HAP-1 (cell line): ENCODE measurements around the gene CDC42EP1.
"Not testable (repeated sequence)": the region's sequence is repeated elsewhere in the genome, so short reads cannot be mapped to it uniquely, and the experiment has no call there.

Experiments used
- DNase-seq, 2 experiments: peaks; one replicate each; pipeline ENCODE4 v3.0.0-alpha.2; 2016 to 2020; ENCODE audit warnings: low spot score in 2 of 2
- H3K27me3 ChIP-seq: fragments of 250-450 bp; sonication (Bioruptor Pico); 2 replicates; pipeline ENCODE4 v1.5.1; 2020; ENCODE audit warnings: low read depth, mild to moderate bottlenecking, moderate library complexity
- H3K36me3 ChIP-seq: fragments of 250-450 bp; sonication (Bioruptor Pico); replicated peaks from 2 replicates; pipeline ENCODE4 v1.5.1; 2020; ENCODE audit warnings: mild to moderate bottlenecking
- H3K4me1 ChIP-seq: fragments of 250-450 bp; sonication (Bioruptor Pico); 2 replicates; pipeline ENCODE4 v1.5.1; 2020; ENCODE audit warnings: mild to moderate bottlenecking
- H3K4me3 ChIP-seq: fragments of 250-450 bp; sonication (Bioruptor Pico); 2 replicates; pipeline ENCODE4 v1.5.1; 2020; ENCODE audit warnings: mild to moderate bottlenecking, moderate library complexity
- H3K9me3 ChIP-seq: fragments of 250-450 bp; sonication (Bioruptor Pico); 2 replicates; pipeline ENCODE4 v1.5.1; 2020; ENCODE audit warnings: mild to moderate bottlenecking, moderate library complexity
- in situ Hi-C: fragments of 300-500 bp; cut with MboI; formaldehyde crosslinking; loops from 3 replicates; pipeline ENCODE4 v1.14.3; 2020; ENCODE audit warnings: low sequenced_read_pairs, inconsistent platforms, mixed read lengths

CDC42EP1 gene

DNA sequence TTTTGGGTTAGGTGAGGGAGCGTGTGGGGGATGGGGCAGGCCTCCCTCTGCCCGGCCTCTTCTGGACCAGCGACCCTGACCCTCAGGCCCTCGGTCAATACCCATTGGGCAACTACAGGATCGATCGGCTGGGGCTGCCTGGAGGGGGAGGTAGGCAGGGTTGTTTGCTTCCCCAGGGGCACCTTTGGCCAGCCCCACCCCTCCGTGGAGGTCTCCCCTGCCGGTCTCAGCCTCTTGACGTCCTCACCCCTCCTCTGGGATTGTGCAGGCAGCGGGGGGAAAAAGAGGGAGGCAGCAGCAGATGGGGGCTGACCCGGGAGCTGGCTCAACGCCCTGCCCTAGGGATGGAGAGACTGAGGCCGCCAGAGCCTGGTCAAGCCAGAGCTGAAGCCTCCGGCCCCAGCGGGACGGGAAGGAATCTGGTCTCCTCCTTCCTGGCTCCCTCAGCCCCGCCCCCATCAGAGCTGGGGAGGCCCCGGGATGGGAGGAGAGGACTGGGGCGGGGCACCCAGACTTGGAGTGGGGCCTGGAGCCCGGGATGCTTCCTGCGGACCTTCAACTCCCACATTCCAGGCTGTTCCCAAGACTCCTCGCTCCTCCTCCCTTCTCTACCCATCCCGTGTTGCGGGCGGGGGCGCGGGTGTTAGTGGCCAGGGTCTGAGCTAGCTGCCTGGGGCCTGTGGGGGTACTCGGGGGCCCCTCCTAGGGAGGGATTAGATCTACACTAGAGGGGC lies 14.4 kb upstream of the CDC42EP1 start:
- H3K36me3 ChIP-seq = no peaks in the 10 kb centered on the region
- DNase-seq = peak in 1 of 2 experiments; percentile 60
- no peak overlapping the region for H3K4me3 ChIP-seq
- no peaks in the 10 kb centered on the region for H3K27me3 ChIP-seq
- in situ Hi-C loops = no loop called here
- H3K9me3 ChIP-seq = no peaks in the 10 kb centered on the region
- H3K4me1 ChIP-seq = peaks cover 8% of the 10 kb centered on the region

DNA sequence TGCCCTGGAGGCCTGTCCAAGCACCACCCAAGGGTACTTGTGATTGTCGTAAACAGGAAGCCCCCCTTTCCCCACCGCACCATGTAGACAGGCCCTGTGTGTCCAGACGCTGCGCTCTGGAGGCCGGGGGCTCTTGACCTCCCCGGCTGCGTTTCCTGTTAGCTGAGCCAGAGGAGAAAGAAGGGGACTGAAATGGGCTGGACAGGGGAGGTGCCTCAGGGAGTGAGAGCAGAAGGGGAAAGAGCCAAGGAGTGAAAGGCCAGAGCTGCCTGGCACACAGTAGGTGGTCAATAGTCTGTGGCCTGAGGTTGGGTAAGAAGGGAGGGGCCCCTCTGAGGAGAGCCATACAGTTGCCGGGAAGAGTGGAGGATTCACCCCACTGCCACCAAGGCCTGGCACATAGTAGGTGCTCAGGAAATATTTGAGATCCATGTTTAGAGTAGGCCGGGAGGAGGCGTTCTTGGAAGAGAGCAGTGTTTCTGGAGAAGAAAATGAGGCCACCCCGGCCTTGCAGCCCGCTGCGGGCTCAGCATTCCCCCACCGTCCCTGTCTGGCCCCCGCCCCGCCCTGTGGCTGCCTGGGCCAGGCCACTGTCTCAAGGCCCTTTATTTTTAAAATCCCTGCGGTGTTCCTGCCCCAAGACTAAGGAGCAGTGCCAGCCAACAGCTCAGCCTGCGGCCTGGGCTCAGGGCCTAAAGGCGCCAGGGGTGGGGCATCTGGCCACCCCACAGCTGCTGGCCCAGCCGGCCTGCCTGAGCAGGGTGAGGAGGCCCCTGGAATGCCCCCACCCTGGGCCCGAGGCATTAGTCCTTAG lies 13.6 kb upstream of the CDC42EP1 start:
- in situ Hi-C loops = no loop called here
- Histone ChIP-seq H3K4me1 (peaks cover 6% of the 10 kb centered on the region), H3K36me3 (no peaks in the 10 kb centered on the region), H3K9me3 (no peaks in the 10 kb centered on the region), H3K4me3 (no peak overlapping the region), H3K27me3 (no peaks in the 10 kb centered on the region)
- DNase-seq = no peak

DNA sequence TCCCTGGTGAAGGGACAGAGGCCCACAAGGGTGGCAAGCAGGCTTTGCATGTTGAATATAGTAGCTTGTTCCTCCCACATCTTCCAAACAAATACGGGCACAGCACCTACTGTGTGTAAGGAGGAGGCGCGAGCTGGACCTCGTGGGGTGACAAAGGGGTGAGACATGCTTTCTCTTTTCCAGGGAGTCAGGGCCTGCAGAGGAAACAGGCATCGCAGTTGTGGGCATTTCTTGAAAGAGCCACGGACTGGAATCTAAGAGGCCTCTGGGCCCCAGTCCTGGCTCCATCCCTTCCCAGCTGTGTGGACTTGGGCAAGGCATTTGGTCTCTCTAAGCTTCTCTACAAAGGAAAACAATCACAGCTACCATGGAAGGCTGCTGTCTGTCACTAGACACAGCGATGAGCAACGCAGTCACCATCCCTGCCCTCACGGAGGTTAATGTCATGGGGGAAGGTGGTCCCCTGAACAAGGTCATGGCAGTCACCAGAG lies 13.0 kb upstream of the CDC42EP1 start:
- no peaks in the 10 kb centered on the region for H3K9me3 ChIP-seq
- DNase-seq = no peak
- H3K27me3 ChIP-seq = no peaks in the 10 kb centered on the region
- H3K36me3 ChIP-seq = no peaks in the 10 kb centered on the region
- no peak overlapping the region for H3K4me3 ChIP-seq
- in situ Hi-C loops = no loop called here
- no peaks in the 10 kb centered on the region; the same call in 1 of the 2 replicates for H3K4me1 ChIP-seq

DNA sequence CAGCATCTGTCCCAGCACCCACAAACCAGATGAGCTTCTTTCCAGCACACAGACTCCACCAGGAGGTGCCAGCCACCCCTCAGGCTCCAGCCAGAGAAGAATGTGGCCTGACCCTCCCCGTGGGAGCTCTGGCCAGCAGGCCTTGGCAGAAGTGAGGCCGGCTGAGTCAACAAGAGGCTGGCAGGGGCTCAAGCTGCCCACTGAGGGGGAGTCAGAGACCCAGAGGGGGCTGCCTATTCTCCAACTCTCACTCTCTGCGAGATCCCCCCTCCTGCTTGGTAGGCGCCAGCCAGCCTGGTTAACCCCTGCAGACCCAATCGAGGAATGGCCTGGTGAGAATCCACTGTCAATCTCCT lies 10.6 kb upstream of the CDC42EP1 start:
- H3K9me3 ChIP-seq = no peaks in the 10 kb centered on the region
- no peaks in the 10 kb centered on the region; the same call in 1 of the 2 replicates for H3K4me1 ChIP-seq
- H3K27me3 ChIP-seq = no peaks in the 10 kb centered on the region
- no peaks in the 10 kb centered on the region for H3K36me3 ChIP-seq
- no peak overlapping the region for H3K4me3 ChIP-seq
- DNase-seq = no peak
- in situ Hi-C loops = no loop called here

DNA sequence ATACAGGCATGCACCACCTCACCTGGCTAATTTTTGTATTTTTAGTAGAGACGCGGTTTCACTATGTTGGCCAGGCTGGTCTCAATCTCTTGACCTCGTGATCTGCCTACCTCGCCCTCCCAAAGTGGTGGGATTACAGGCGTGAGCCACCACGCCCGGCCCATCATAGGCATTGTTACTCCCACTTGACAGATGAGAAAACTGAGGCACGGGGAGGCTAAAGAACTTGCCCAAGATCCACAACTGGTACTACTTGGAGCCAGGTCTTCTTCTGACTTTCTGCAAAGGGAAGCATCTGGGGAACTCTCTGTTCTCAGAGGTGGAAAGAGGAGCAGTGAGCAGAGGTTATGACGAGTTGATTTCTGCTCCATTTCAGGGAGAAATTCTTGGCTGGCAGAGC lies 9.4 kb upstream of the CDC42EP1 start:
- H3K4me3 ChIP-seq, H3K27me3 ChIP-seq, H3K9me3 ChIP-seq, DNase-seq, in situ Hi-C loops, H3K4me1 ChIP-seq, H3K36me3 ChIP-seq: not testable (repeated sequence)

DNA sequence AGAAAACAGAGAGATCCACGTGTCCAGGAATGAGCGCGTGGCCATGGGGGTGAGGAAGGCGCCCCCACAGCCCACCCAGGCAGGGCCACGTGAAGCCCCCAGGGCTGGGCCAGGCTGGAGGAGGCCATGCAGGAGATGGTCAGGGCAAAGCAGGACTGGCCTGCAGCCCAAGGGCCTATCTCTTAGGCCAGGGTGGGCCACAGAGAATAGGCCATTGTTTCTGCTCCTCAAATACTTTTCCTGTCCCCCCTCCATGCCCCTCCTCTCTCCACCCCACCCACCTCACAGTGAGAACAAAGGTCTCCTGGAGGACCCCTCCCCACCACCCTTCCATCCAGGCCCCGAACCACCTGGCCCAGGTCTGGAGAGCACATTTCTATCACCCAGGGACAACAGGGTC lies 8.3 kb upstream of the CDC42EP1 start:
- peaks cover 4% of the 10 kb centered on the region; the same call in 1 of the 2 replicates for H3K27me3 ChIP-seq
- in situ Hi-C loops = no loop called here
- no peak for DNase-seq
- no peaks in the 10 kb centered on the region for H3K9me3 ChIP-seq
- no peaks in the 10 kb centered on the region; the same call in 1 of the 2 replicates for H3K4me1 ChIP-seq
- H3K36me3 ChIP-seq = no peaks in the 10 kb centered on the region
- no peak overlapping the region for H3K4me3 ChIP-seq

DNA sequence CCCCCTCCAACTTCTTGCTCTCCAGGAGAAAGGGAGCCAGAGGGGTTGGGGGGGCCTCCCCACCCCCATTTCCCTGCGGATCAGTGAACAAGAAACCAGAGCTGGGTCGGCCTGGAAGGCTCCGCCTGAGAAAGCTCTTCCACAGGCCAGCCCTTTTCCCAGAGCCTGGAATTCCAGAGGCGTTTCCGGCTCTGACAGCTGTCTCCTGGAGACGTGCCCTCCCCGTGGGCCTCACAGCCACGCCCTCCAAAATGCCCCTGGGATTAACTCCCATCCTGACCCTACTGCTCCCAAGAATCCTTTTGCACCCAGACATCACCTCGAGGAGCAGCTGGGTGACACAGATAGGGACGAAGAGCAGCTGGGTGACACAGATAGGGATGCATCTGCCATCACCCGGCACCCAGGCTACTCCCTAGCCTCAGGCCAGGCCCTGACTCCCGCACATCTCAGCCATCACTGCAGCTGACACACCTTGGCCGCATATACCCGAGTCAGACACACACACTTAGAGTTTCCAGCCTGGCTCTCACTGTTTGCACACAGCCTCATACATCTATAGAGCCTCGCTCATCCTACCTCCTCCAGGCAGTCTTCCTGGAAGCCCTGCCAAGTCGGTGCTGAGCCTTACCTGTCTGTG lies 7.6 kb upstream of the CDC42EP1 start:
- in situ Hi-C loops = no loop called here
- H3K4me3 ChIP-seq = no peak overlapping the region
- no peaks in the 10 kb centered on the region for H3K36me3 ChIP-seq
- no peaks in the 10 kb centered on the region; the same call in 1 of the 2 replicates for H3K4me1 ChIP-seq
- no peaks in the 10 kb centered on the region for H3K9me3 ChIP-seq
- H3K27me3 ChIP-seq = peaks cover 4% of the 10 kb centered on the region; the same call in 1 of the 2 replicates
- DNase-seq = peak in 1 of 2 experiments; percentile 74

DNA sequence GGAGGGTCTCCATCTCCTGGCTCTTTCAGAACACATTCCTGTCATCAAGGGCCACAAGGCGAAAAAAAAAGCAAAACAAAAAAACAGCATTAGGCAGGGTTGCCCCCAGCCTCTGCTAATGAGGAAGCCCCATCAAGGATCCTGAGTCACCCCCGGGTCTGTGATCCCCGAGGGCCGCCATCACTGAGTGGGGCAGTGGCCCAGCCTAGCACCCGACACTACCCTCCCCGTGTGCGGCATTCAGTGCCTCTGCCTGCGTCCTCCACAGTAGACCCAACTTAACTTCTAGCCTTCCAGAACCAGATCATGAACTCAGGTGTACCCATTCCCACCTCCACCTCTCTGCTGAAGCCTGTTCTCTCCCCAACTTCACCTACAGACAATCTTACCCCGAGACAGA lies 6.6 kb upstream of the CDC42EP1 start:
- in situ Hi-C loops = no loop called here
- H3K4me3 ChIP-seq = no peak overlapping the region
- no peaks in the 10 kb centered on the region for H3K36me3 ChIP-seq
- DNase-seq = no peak
- H3K9me3 ChIP-seq = no peaks in the 10 kb centered on the region
- peaks cover 4% of the 10 kb centered on the region; the same call in 1 of the 2 replicates for H3K27me3 ChIP-seq
- H3K4me1 ChIP-seq = no peaks in the 10 kb centered on the region; the same call in 1 of the 2 replicates

DNA sequence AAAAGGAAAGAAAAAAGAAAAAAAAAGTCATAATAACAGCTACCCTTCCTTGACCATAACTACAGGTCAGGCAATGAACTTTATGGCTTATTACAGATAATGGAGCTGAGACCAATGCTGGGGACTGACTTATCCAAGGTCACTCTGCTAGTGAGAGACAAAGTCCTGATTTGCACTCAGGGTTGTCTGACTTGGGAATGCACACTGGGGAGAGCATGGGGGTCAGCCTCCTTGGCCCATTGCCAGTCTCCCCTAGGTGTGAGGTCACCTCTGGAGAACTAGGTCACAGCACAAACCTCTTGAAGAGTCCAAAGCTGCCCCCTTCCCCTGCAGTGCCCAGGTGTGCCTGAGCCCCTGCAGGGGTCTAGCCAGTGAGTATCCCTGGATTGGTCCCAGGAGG lies 5.3 kb upstream of the CDC42EP1 start:
- in situ Hi-C loops = no loop called here
- Histone ChIP-seq H3K27me3 (peaks cover 4% of the 10 kb centered on the region; the same call in 1 of the 2 replicates), H3K4me3 (no peak overlapping the region), H3K9me3 (no peaks in the 10 kb centered on the region), H3K36me3 (no peaks in the 10 kb centered on the region), H3K4me1 (peaks cover 4% of the 10 kb centered on the region)
- no peak for DNase-seq

DNA sequence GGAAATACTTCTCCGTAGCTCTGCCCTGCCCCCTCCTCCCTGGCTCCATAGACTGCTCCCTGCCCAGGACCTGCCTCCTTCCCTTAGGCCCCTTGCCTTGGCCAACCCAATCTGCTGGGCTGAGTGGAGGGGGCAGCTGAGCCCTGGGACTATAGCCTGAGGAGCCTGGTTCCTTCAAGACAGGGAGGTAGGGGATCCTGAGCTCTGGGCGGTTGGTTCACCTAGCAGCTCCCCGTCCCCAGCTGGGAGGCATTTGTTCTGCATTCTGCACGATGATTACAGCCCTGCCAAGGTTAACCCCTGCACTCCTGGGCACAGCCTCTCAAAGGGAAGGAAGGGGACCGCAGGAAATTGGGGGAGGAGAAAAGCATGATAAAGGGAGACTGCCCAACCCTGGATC lies 3.6 kb upstream of the CDC42EP1 start:
- Histone ChIP-seq H3K4me1 (peaks cover 4% of the 10 kb centered on the region), H3K9me3 (no peaks in the 10 kb centered on the region), H3K4me3 (no peak overlapping the region), H3K27me3 (peaks cover 4% of the 10 kb centered on the region; the same call in 1 of the 2 replicates), H3K36me3 (peaks cover 5% of the 10 kb centered on the region; the same call in 1 of the 2 replicates)
- no peak for DNase-seq
- in situ Hi-C loops = no loop called here

DNA sequence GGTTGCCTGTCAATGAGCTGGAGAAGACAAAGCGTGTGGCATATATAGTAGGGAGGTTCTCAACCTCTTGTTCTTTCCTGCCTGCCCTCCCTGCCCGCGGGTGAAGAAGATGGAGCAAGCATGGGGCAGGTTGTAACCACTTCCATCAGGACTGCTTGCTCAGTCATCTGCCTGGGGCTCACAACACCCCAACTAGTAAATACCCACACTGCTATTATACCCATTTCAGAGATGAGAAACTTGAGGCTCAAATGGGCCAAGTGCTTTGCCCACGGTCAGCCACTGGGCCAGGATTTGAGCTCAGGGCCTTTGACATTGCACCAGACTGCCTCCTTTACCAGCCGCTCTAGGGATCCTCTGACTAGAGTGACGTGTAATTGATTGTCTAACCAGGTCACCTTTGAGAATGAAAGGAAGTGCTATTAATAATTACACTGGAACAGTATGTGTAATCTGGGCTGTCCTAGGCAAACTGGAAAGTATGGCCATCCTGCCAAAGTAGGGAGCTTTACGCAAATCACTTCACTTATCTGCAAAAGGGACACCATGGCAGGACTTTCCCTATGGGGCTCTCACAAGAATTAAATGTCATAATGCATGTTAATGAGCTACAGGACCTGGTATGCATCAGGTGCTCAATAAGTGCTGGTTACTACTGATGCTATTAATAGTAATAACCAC lies 2.8 kb upstream of the CDC42EP1 start:
- Histone ChIP-seq H3K36me3 (peaks cover 11% of the 10 kb centered on the region), H3K4me3 (no peak overlapping the region), H3K4me1 (peaks cover 10% of the 10 kb centered on the region), H3K9me3 (no peaks in the 10 kb centered on the region), H3K27me3 (peaks cover 4% of the 10 kb centered on the region; the same call in 1 of the 2 replicates)
- in situ Hi-C loops = no loop called here
- no peak for DNase-seq

DNA sequence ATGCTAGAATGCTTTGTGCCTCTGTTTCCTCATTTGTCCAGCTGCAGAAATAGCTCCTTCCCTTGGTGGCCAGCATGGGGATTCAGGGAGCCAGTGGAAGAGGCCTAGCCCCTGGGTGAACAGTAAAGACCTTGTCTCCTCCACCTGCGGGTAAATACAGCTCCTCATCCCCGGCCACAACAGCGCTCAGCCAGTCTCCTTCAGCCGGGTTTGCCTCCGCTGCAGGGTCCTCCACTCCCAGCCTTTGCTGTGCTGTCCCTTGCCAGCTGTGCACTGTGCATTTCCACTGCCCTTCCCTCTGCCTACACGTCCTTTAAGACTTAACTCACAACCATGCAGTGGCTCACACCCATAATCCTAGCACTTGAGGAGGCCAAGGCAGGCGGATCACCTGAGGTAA lies 1.5 kb upstream of the CDC42EP1 start:
- H3K36me3 ChIP-seq = peaks cover 16% of the 10 kb centered on the region
- H3K27me3 ChIP-seq = peaks cover 4% of the 10 kb centered on the region; the same call in 1 of the 2 replicates
- H3K9me3 ChIP-seq = no peaks in the 10 kb centered on the region
- H3K4me1 ChIP-seq = peaks cover 23% of the 10 kb centered on the region
- in situ Hi-C loops = no loop called here
- DNase-seq = no peak
- H3K4me3 ChIP-seq = no peak overlapping the region

DNA sequence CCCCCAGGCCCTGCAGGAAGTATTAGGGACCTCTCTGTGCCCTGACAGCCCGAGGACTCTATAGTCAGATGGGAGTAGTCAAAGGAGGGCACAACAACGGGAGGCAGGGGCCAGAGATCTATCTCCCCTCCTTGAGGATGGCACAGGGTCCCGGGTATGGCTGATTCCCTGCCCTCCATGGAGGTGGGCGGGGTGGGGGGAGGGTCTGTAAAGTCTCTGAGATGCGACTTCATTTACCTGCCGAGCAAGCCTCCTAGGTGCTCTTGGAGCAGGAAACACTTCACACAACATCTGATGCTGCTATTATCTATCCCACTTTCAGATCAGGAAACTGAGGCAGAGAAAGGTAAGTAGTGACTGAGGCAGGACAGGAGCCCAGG lies 769 bp upstream of the CDC42EP1 start:
- in situ Hi-C loops = no loop called here
- Histone ChIP-seq H3K9me3 (no peaks in the 10 kb centered on the region), H3K4me3 (peak overlapping the region; percentile 26), H3K4me1 (peaks cover 24% of the 10 kb centered on the region), H3K27me3 (peaks cover 4% of the 10 kb centered on the region; the same call in 1 of the 2 replicates), H3K36me3 (peaks cover 23% of the 10 kb centered on the region)
- no peak for DNase-seq
